Central memory CD8-positive, alpha-beta T cell (primary cell): ENCODE measurements around the gene ERBB4.

Source experiments
- ATAC-seq: fragments of 150-1000 bp; cut with Tn5 transposase; replicated peaks from 2 replicates; pipeline ENCODE4 v1.10.0; 2022; ENCODE audit warnings: mild to moderate bottlenecking, moderate FRiP score, moderate number of reproducible peaks; ENCODE audit not compliant: poor library complexity, severe bottlenecking; ENCODE audit errors: extremely low read depth
- DNase-seq, 2 donors: peaks; one replicate each; pipeline ENCODE4 v3.0.0; 2021; ENCODE audit warnings: low spot score in 2 of 2
- H3K27ac Mint-ChIP-seq: one replicate; pipeline ENCODE4 v1.8.0; 2022; ENCODE audit warnings: low read depth, mild to moderate bottlenecking, moderate library complexity, mixed read lengths
- H3K27me3 Mint-ChIP-seq: one replicate; pipeline ENCODE4 v1.8.0; 2022; ENCODE audit warnings: mixed read lengths
- H3K36me3 Mint-ChIP-seq: one replicate; pipeline ENCODE4 v1.8.0; 2022; ENCODE audit warnings: mild to moderate bottlenecking, moderate library complexity, mixed read lengths; ENCODE audit not compliant: insufficient read depth
- H3K4me1 Mint-ChIP-seq: one replicate; pipeline ENCODE4 v1.8.0; 2022; ENCODE audit warnings: mixed read lengths
- H3K4me3 Mint-ChIP-seq: one replicate; pipeline ENCODE4 v1.8.0; 2022; ENCODE audit warnings: mild to moderate bottlenecking, moderate library complexity, mixed read lengths
- H3K9me3 Mint-ChIP-seq: one replicate; pipeline ENCODE4 v1.8.0; 2022; ENCODE audit warnings: mixed read lengths

ERBB4 gene

GRCh38 chr2:211390536-211391188 is 1147.9 kb downstream of the ERBB4 start:
- no peaks in the 10 kb centered on the region for H3K27me3 Mint-ChIP-seq
- H3K36me3 Mint-ChIP-seq, result no peaks in the 10 kb centered on the region
- no peaks in the 10 kb centered on the region for H3K9me3 Mint-ChIP-seq
- ATAC-seq (no peak), DNase-seq (no peak)
- H3K4me1 Mint-ChIP-seq, result no peaks in the 10 kb centered on the region
- no peak overlapping the region for H3K4me3 Mint-ChIP-seq
- H3K27ac Mint-ChIP-seq, result no peak overlapping the region

- ATAC-seq, result no peak
- Mint-ChIP-seq H3K4me3 (no peak overlapping the region), H3K36me3 (no peaks in the 10 kb centered on the region), H3K9me3 (no peaks in the 10 kb centered on the region), H3K27ac (no peak overlapping the region), H3K4me1 (no peaks in the 10 kb centered on the region), H3K27me3 (no peaks in the 10 kb centered on the region)
- no peak for DNase-seq
Observed at GRCh38 chr2:211387734-211388133, 1150.9 kb downstream of the ERBB4 start.

GRCh38 chr2:211380041-211380440 is 1158.6 kb downstream of the ERBB4 start:
- no peaks in the 10 kb centered on the region for H3K4me1 Mint-ChIP-seq
- H3K9me3 Mint-ChIP-seq, result peaks cover 5% of the 10 kb centered on the region
- no peak overlapping the region for H3K4me3 Mint-ChIP-seq
- no peaks in the 10 kb centered on the region for H3K36me3 Mint-ChIP-seq
- H3K27ac Mint-ChIP-seq, result no peak overlapping the region
- no peak for DNase-seq
- no peaks in the 10 kb centered on the region for H3K27me3 Mint-ChIP-seq
- ATAC-seq, result no peak

GRCh38 chr2:211376410-211376809 is 1162.2 kb downstream of the ERBB4 start:
- no peak for DNase-seq
- no peaks in the 10 kb centered on the region for H3K36me3 Mint-ChIP-seq
- peaks cover 5% of the 10 kb centered on the region for H3K9me3 Mint-ChIP-seq
- H3K27ac Mint-ChIP-seq, result no peak overlapping the region
- no peak for ATAC-seq
- no peak overlapping the region for H3K4me3 Mint-ChIP-seq
- no peaks in the 10 kb centered on the region for H3K27me3 Mint-ChIP-seq
- no peaks in the 10 kb centered on the region for H3K4me1 Mint-ChIP-seq

GRCh38 chr2:211373203-211373602 is 1165.4 kb downstream of the ERBB4 start:
- no peak for ATAC-seq
- Mint-ChIP-seq H3K27me3 (no peaks in the 10 kb centered on the region), H3K4me1 (no peaks in the 10 kb centered on the region), H3K36me3 (no peaks in the 10 kb centered on the region), H3K9me3 (peaks cover 5% of the 10 kb centered on the region), H3K4me3 (no peak overlapping the region), H3K27ac (no peak overlapping the region)
- no peak for DNase-seq

GRCh38 chr2:211371465-211371864 is 1167.1 kb downstream of the ERBB4 start:
- Mint-ChIP-seq H3K27ac (no peak overlapping the region), H3K4me3 (no peak overlapping the region), H3K9me3 (peaks cover 12% of the 10 kb centered on the region), H3K27me3 (no peaks in the 10 kb centered on the region), H3K4me1 (no peaks in the 10 kb centered on the region), H3K36me3 (no peaks in the 10 kb centered on the region)
- ATAC-seq (no peak), DNase-seq (no peak)

GRCh38 chr2:211368467-211368866 is 1170.1 kb downstream of the ERBB4 start:
- ATAC-seq (no peak), DNase-seq (no peak)
- peaks cover 18% of the 10 kb centered on the region for H3K9me3 Mint-ChIP-seq
- no peak overlapping the region for H3K27ac Mint-ChIP-seq
- H3K4me3 Mint-ChIP-seq, result no peak overlapping the region
- no peaks in the 10 kb centered on the region for H3K27me3 Mint-ChIP-seq
- no peaks in the 10 kb centered on the region for H3K4me1 Mint-ChIP-seq
- H3K36me3 Mint-ChIP-seq, result no peaks in the 10 kb centered on the region

GRCh38 chr2:211367711-211368110 is 1170.9 kb downstream of the ERBB4 start:
- no peaks in the 10 kb centered on the region for H3K27me3 Mint-ChIP-seq
- no peaks in the 10 kb centered on the region for H3K4me1 Mint-ChIP-seq
- H3K4me3 Mint-ChIP-seq, result no peak overlapping the region
- H3K27ac Mint-ChIP-seq, result no peak overlapping the region
- H3K36me3 Mint-ChIP-seq, result no peaks in the 10 kb centered on the region
- ATAC-seq (no peak), DNase-seq (no peak)
- H3K9me3 Mint-ChIP-seq, result peaks cover 18% of the 10 kb centered on the region

GRCh38 chr2:211367293-211367692 is 1171.3 kb downstream of the ERBB4 start:
- peaks cover 21% of the 10 kb centered on the region for H3K9me3 Mint-ChIP-seq
- no peak overlapping the region for H3K4me3 Mint-ChIP-seq
- H3K36me3 Mint-ChIP-seq, result no peaks in the 10 kb centered on the region
- DNase-seq, result no peak
- H3K4me1 Mint-ChIP-seq, result no peaks in the 10 kb centered on the region
- no peak overlapping the region for H3K27ac Mint-ChIP-seq
- ATAC-seq, result no peak
- H3K27me3 Mint-ChIP-seq, result no peaks in the 10 kb centered on the region

GRCh38 chr2:211364911-211365310 is 1173.7 kb downstream of the ERBB4 start:
- ATAC-seq, result no peak
- H3K36me3 Mint-ChIP-seq, result no peaks in the 10 kb centered on the region
- H3K4me3 Mint-ChIP-seq, result no peak overlapping the region
- H3K4me1 Mint-ChIP-seq, result no peaks in the 10 kb centered on the region
- peaks cover 28% of the 10 kb centered on the region for H3K9me3 Mint-ChIP-seq
- no peak for DNase-seq
- no peaks in the 10 kb centered on the region for H3K27me3 Mint-ChIP-seq
- no peak overlapping the region for H3K27ac Mint-ChIP-seq

GRCh38 chr2:211361383-211361782 is 1177.2 kb downstream of the ERBB4 start:
- H3K4me1 Mint-ChIP-seq, result no peaks in the 10 kb centered on the region
- ATAC-seq (no peak), DNase-seq (no peak)
- no peaks in the 10 kb centered on the region for H3K27me3 Mint-ChIP-seq
- H3K9me3 Mint-ChIP-seq, result peaks cover 22% of the 10 kb centered on the region
- H3K36me3 Mint-ChIP-seq, result no peaks in the 10 kb centered on the region
- H3K4me3 Mint-ChIP-seq, result no peak overlapping the region
- H3K27ac Mint-ChIP-seq, result no peak overlapping the region

- no peaks in the 10 kb centered on the region for H3K27me3 Mint-ChIP-seq
- H3K27ac Mint-ChIP-seq, result no peak overlapping the region
- no peaks in the 10 kb centered on the region for H3K4me1 Mint-ChIP-seq
- H3K36me3 Mint-ChIP-seq, result no peaks in the 10 kb centered on the region
- no peak overlapping the region for H3K4me3 Mint-ChIP-seq
- peaks cover 24% of the 10 kb centered on the region for H3K9me3 Mint-ChIP-seq
- ATAC-seq, result no peak
- no peak for DNase-seq
Observed at GRCh38 chr2:211359347-211359746, 1179.3 kb downstream of the ERBB4 start.

GRCh38 chr2:211358504-211358903 is 1180.1 kb downstream of the ERBB4 start:
- DNase-seq, result no peak
- H3K27me3 Mint-ChIP-seq, result no peaks in the 10 kb centered on the region
- H3K9me3 Mint-ChIP-seq, result peaks cover 22% of the 10 kb centered on the region
- no peak for ATAC-seq
- no peaks in the 10 kb centered on the region for H3K36me3 Mint-ChIP-seq
- H3K27ac Mint-ChIP-seq, result no peak overlapping the region
- H3K4me1 Mint-ChIP-seq, result no peaks in the 10 kb centered on the region
- no peak overlapping the region for H3K4me3 Mint-ChIP-seq
